IMR-90 (cell line): Measurements from ENCODE around the gene CMIP. TPM values are rescaled to one million over a fixed set of nuclear protein-coding genes. Genes with fewer than 3 reads are reported as not detected.

Source experiments
- ATAC-seq: fragments of 200-7000 bp; cut with Tn5 transposase; 2 replicates; pipeline ENCODE4 v1.9.1; 2020; ENCODE audit warnings: low read depth, mild to moderate bottlenecking, moderate library complexity
- BruUV-seq: library from RNA; stranded (reverse); fragments of 400-500 nt; replicated peaks from 2 replicates; lab custom pipeline; 2021; lab: Mats Ljungman, UMichigan
- CTCF ChIA-PET: fragments of 300-600 bp; formaldehyde crosslinking; extraction: SDS; loops from one replicate; lab custom pipeline; 2021; ENCODE audit warnings: antibody characterized with exemption; lab: Yijun Ruan, JAX
- POLR2A ChIA-PET: fragments of 300-600 bp; sonication (Branson Sonifier 250); formaldehyde crosslinking; loops from one replicate; lab custom pipeline; 2022; ENCODE audit warnings: antibody characterized with exemption; ENCODE audit not compliant: unreplicated experiment; lab: Charles Lee
- DNase-seq: peaks from one replicate; pipeline ENCODE4 v3.0.0; 2013
- H2AFZ ChIP-seq: replicated peaks from 2 replicates; pipeline ENCODE3; 2013; ENCODE audit warnings: low read length, mild to moderate bottlenecking; ENCODE audit not compliant: poor library complexity
- H2AK5ac ChIP-seq: 2 replicates; pipeline ENCODE4 v1.6.1; 2013; ENCODE audit warnings: low read depth, low read length, inconsistent platforms
- H2AK9ac ChIP-seq: replicated peaks from 2 replicates; pipeline ENCODE3; 2013; ENCODE audit warnings: mild to moderate bottlenecking, low read depth, low read length, moderate library complexity; ENCODE audit not compliant: poor library complexity
- H2BK120ac ChIP-seq: 2 replicates; pipeline ENCODE4 v1.6.1; 2013; ENCODE audit warnings: low read depth, low read length, inconsistent platforms
- H2BK15ac ChIP-seq: 3 replicates; pipeline ENCODE4 v1.6.1; 2013; ENCODE audit warnings: low read depth, low read length, inconsistent platforms
- H2BK20ac ChIP-seq: 2 replicates; pipeline ENCODE4 v1.6.1; 2013; ENCODE audit warnings: low read depth, mild to moderate bottlenecking, inconsistent platforms, low read length, moderate library complexity
- H2BK5ac ChIP-seq: 2 replicates; pipeline ENCODE4 v1.6.1; 2013; ENCODE audit warnings: mild to moderate bottlenecking, low read depth, low read length, inconsistent platforms; ENCODE audit not compliant: poor library complexity, severe bottlenecking
- H3K14ac ChIP-seq: replicated peaks from 2 replicates; pipeline ENCODE4 v1.6.1; 2013; ENCODE audit warnings: low read depth, low read length, inconsistent platforms
- H3K18ac ChIP-seq: 2 replicates; pipeline ENCODE4 v1.6.1; 2013; ENCODE audit warnings: low read depth, low read length, control low read depth
- H3K23ac ChIP-seq: 2 replicates; pipeline ENCODE4 v1.6.1; 2013; ENCODE audit warnings: low read depth, low read length, inconsistent platforms
- H3K27ac ChIP-seq: 2 replicates; pipeline ENCODE4 v1.5.1; 2013; ENCODE audit warnings: mild to moderate bottlenecking, control low read depth, low read length; ENCODE audit not compliant: insufficient read depth
- H3K27me3 ChIP-seq: 2 replicates; pipeline ENCODE4 v1.6.1; 2013; ENCODE audit warnings: low read length; ENCODE audit not compliant: control insufficient read depth, insufficient read depth
- H3K36me3 ChIP-seq: 2 replicates; pipeline ENCODE4 v1.6.1; 2013; ENCODE audit warnings: low read length, mixed read lengths; ENCODE audit not compliant: control insufficient read depth, insufficient read depth
- H3K4ac ChIP-seq: 2 replicates; pipeline ENCODE4 v1.6.1; 2013; ENCODE audit warnings: low read depth, low read length, inconsistent platforms
- H3K4me1 ChIP-seq: 2 replicates; pipeline ENCODE4 v1.6.1; 2013; ENCODE audit warnings: low read length, mixed read lengths; ENCODE audit not compliant: control insufficient read depth, insufficient read depth
- H3K4me2 ChIP-seq: 2 replicates; pipeline ENCODE4 v1.6.1; 2013; ENCODE audit warnings: low read depth, mild to moderate bottlenecking, control low read depth, low read length, moderate library complexity
- H3K4me3 ChIP-seq: 2 replicates; pipeline ENCODE4 v1.5.1; 2013; ENCODE audit warnings: low read depth, mild to moderate bottlenecking, control low read depth, low read length, moderate library complexity; ENCODE audit not compliant: insufficient read depth
- H3K56ac ChIP-seq: 2 replicates; pipeline ENCODE4 v1.6.1; 2013; ENCODE audit warnings: low read length, inconsistent platforms; ENCODE audit not compliant: insufficient read depth; ENCODE audit errors: extremely low read depth
- H3K79me1 ChIP-seq, 2 experiments: 2 replicates each; pipeline ENCODE4 v1.6.1; 2013; ENCODE audit warnings: low read length in 2 of 2, inconsistent platforms in 1 of 2, low read depth in 1 of 2
- H3K9ac ChIP-seq: 2 replicates; pipeline ENCODE4 v1.6.1; 2013; ENCODE audit warnings: low read depth, low read length, control low read depth
- H3K9me1 ChIP-seq: 2 replicates; pipeline ENCODE4 v1.6.1; 2013; ENCODE audit warnings: low read length, inconsistent platforms; ENCODE audit not compliant: insufficient read depth
- H3K9me3 ChIP-seq: 2 replicates; pipeline ENCODE4 v1.6.1; 2013; ENCODE audit warnings: low read length; ENCODE audit not compliant: control insufficient read depth, insufficient read depth
- H4K20me1 ChIP-seq: 2 replicates; pipeline ENCODE4 v1.6.1; 2013; ENCODE audit warnings: low read length, inconsistent platforms; ENCODE audit not compliant: insufficient read depth
- H4K5ac ChIP-seq: 2 replicates; pipeline ENCODE4 v1.6.1; 2013; ENCODE audit warnings: mild to moderate bottlenecking, low read depth, low read length, control low read depth
- H4K8ac ChIP-seq, 2 experiments: 2 replicates each; pipeline ENCODE4 v1.6.1; 2013; ENCODE audit warnings: low read depth in 2 of 2, low read length in 2 of 2, control low read depth in 1 of 2, inconsistent platforms in 1 of 2
- H4K91ac ChIP-seq: 2 replicates; pipeline ENCODE4 v1.6.1; 2013; ENCODE audit warnings: low read depth, low read length, inconsistent platforms; ENCODE audit not compliant: insufficient read depth
- CEBPB ChIP-seq: IDR thresholded peaks from 2 replicates; pipeline ENCODE4 v1.6.1; 2012; ENCODE audit warnings: low read depth, low read length, improper control_type of control experiment
- RAD21 ChIP-seq: IDR thresholded peaks from 2 replicates; pipeline ENCODE4 v1.6.1; 2012; ENCODE audit warnings: low read length, improper control_type of control experiment
- SMC3 ChIP-seq: fragments of 150-350 bp; IDR thresholded peaks from 2 replicates; pipeline ENCODE4 v1.6.1; 2016; ENCODE audit warnings: low read depth, mild to moderate bottlenecking, antibody characterized with exemption, low read length, moderate library complexity
- WGBS, 2 experiments: methylation state at CpG; one replicate each; pipeline versions ENCODE4 v1.1.5 to v1.1.7; 2013; ENCODE audit warnings: missing lambda C conversion rate in 2 of 2; ENCODE audit not compliant: insufficient read length in 1 of 2; ENCODE audit errors: extremely low coverage in 2 of 2; 5-methylcytosine and 5-hydroxymethylcytosine counted together
- dilution Hi-C: fragments of 300-500 bp; cut with HindIII; formaldehyde crosslinking; loops from one replicate; pipeline ENCODE4 v1.14.3; 2018; ENCODE audit warnings: low sequenced_read_pairs; ENCODE audit not compliant: unreplicated experiment
- in situ Hi-C: fragments of 300-500 bp; cut with MboI; formaldehyde crosslinking; loops from 3 replicates; pipeline ENCODE4 v1.14.3; 2019; ENCODE audit warnings: low sequenced_read_pairs, inconsistent platforms, mixed read lengths
- intact Hi-C: fragments of 100-400 bp; cut with micrococcal nuclease; formaldehyde crosslinking; loops from 2 replicates; pipeline ENCODE4 v1.10.0; 2022
- polyA plus RNA-seq, 3 experiments: library from polyadenylated mRNA; depleted of rRNA; stranded (reverse); fragments of >200 nt; gene quantifications; 2 replicates each; pipeline ENCODE4 v1.2.3, GENCODE V29; 2012; ENCODE audit warnings: low replicate concordance in 1 of 3
- total RNA-seq: library from RNA; depleted of rRNA; stranded (reverse); fragments of >200 nt; gene quantifications from 2 replicates; pipeline ENCODE4 v1.2.3, GENCODE V29; 2012
- TF ChIP-seq, protein P1 (sequence below): conservative IDR thresholded peaks from 2 replicates; pipeline ENCODE4 v1.5.1; 2012; ENCODE audit warnings: mild to moderate bottlenecking, low read depth, low read length, improper control_type of control experiment

CMIP gene
- total and polyA plus RNA-seq, 2 of the 4 experiments (the other 2 are of a cell fraction): 3.2 to 11.6 TPM

DNA sequence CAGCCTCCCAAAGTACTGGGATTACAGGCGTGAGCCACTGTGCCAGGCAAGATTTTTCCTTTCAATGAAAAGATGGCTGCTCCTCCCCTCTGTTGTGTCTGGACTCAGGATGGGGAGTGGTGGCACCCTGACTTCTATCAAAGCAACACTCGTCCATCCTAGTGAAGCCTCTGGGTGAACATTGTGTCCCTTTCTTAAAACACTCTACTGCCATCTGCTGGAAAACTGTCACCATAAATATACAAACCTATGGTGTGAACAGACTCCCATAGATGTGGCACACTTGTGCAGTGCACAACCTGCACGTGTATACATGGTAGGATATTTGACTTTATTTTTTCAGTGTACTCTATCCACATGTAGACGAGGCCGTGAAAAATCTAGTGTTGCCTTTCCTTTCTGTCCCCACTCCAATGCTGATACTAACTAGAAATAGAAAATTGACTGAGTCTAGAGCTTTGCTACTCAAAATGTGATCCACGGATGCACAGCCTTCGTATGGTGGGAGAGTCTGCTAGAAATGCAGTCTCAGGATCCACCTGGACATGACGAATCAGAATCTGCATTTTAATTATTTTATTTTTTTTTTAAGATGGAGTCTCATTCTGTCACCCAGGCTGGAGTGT lies 278.6 kb downstream of the CMIP start:
- no peak overlapping the region for H2BK20ac ChIP-seq
- H3K56ac ChIP-seq: no peak overlapping the region
- H3K4me3 ChIP-seq: no peak overlapping the region
- ChIA-PET CTCF (interaction anchor here (1.0 kb wide), 1 partner anchor 321 kb away, joined by 3 read pairs; no protein-coding TSS in a partner anchor), POLR2A (no interaction called here)
- H2BK15ac ChIP-seq: no peak overlapping the region
- H2AFZ ChIP-seq: no peak overlapping the region
- DNase-seq (peak; percentile 80), ATAC-seq (peak; percentile 85)
- no peak overlapping the region for H2AK5ac ChIP-seq
- TF ChIP-seq CEBPB: no peak
- peak; percentile 89 for TF ChIP-seq SMC3
- TF ChIP-seq RAD21: peak; percentile 92
- TF ChIP-seq, protein P1, sequence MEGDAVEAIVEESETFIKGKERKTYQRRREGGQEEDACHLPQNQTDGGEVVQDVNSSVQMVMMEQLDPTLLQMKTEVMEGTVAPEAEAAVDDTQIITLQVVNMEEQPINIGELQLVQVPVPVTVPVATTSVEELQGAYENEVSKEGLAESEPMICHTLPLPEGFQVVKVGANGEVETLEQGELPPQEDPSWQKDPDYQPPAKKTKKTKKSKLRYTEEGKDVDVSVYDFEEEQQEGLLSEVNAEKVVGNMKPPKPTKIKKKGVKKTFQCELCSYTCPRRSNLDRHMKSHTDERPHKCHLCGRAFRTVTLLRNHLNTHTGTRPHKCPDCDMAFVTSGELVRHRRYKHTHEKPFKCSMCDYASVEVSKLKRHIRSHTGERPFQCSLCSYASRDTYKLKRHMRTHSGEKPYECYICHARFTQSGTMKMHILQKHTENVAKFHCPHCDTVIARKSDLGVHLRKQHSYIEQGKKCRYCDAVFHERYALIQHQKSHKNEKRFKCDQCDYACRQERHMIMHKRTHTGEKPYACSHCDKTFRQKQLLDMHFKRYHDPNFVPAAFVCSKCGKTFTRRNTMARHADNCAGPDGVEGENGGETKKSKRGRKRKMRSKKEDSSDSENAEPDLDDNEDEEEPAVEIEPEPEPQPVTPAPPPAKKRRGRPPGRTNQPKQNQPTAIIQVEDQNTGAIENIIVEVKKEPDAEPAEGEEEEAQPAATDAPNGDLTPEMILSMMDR: peak; percentile 79
- no peak overlapping the region for H3K18ac ChIP-seq
- H2BK5ac ChIP-seq: no peak overlapping the region
- no peak overlapping the region for H3K23ac ChIP-seq
- H3K9me1 ChIP-seq: peaks cover 3% of the 10 kb centered on the region; the same call in 1 of the 2 replicates
- in situ Hi-C loops: loop anchor here (5.0 to 10.0 kb wide), 2 partner anchors 101 to 518 kb away; no protein-coding TSS in a partner anchor
- WGBS, 2 experiments: no CpG with 5 or more reads among the region's 8 CpGs
- H3K9me3 ChIP-seq: no peaks in the 10 kb centered on the region
- no TSS peak for BruUV-seq
- H3K4me1 ChIP-seq: peaks cover 7% of the 10 kb centered on the region
- no peaks in the 10 kb centered on the region for H3K36me3 ChIP-seq
- 0 out of 2 replicates have a peak, but pooled peaks cover 4% of the 10 kb centered on the region for H4K20me1 ChIP-seq
- no peak overlapping the region for H4K5ac ChIP-seq
- dilution Hi-C loops: no loop called here
- H3K14ac ChIP-seq: no peak overlapping the region
- no peak overlapping the region for H2AK9ac ChIP-seq
- no peak overlapping the region for H4K8ac ChIP-seq
- no peak overlapping the region for H3K4me2 ChIP-seq
- peaks cover 36% of the 10 kb centered on the region for H3K27me3 ChIP-seq
- no peak overlapping the region for H2BK120ac ChIP-seq
- no peak overlapping the region for H3K27ac ChIP-seq
- H3K79me1 ChIP-seq: no peaks in the 10 kb centered on the region
- no peak overlapping the region for H4K91ac ChIP-seq
- intact Hi-C loops: loop anchor here (1.0 to 5.0 kb wide), 4 partner anchors 100 to 516 kb away; no protein-coding TSS in a partner anchor
- no peak overlapping the region for H3K9ac ChIP-seq
- H3K4ac ChIP-seq: no peak overlapping the region
